NCI-H345 (cell line): ENCODE results near the gene ZNF787.
"Not testable (repeated sequence)": the region's sequence is repeated elsewhere in the genome, so short reads cannot be mapped to it uniquely, and the experiment has no call there.

ENCODE experiments used
- DNase-seq: peaks from one replicate; lab custom pipeline; 2025; lab: John Stamatoyannopoulos, UW

The ZNF787 gene

GRCh38 chr19:56120002-56120370 is 1.1 kb downstream of the ZNF787 start:
- DNase-seq, result no peak

DNA sequence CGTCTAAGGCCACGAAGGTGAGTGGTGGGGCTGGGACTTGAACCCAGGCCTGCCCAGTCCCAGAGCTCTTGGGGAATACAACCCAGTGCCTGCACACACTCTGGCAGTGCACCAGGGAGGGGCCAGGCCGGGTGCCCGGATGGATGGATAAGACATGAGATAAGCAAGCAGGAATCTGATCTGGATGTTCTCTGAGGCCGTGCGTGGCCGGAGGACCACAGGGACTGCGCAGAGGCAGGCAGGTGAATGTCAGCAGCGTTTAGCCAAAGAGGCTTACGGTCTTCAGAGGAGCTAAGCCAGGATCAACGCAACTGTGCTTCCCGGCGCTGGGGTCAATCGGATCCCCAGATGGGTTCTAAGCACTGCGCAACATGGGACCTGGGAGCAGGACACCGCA is 1.5 kb downstream of the ZNF787 start:
- no peak for DNase-seq

GRCh38 chr19:56118666-56119581 is 2.2 kb downstream of the ZNF787 start:
- no peak for DNase-seq

DNA sequence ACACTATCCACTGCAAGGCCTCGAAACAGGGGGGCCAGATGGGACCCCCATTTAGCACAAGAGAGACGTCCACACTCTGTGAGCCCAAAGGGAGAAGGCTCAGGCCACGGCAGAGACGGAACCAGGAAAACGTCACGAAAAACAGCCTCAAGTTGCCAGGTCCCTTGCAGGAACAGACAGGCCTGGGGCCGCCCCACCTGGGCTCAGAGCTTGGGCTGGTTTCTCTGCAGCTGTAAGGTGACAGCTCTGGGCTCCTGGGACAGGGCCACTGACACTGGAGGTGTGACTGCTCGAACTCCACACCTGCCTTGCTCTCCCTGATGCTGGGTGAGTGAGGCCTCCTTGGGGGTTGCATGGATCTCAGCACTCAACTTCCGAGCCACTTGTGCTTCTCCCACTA is 3.2 kb downstream of the ZNF787 start:
- no peak for DNase-seq

- DNase-seq, result no peak
Measured at GRCh38 chr19:56117376-56117884, 3.7 kb downstream of the ZNF787 start.

GRCh38 chr19:56116606-56117005 is 4.5 kb downstream of the ZNF787 start:
- no peak for DNase-seq

DNA sequence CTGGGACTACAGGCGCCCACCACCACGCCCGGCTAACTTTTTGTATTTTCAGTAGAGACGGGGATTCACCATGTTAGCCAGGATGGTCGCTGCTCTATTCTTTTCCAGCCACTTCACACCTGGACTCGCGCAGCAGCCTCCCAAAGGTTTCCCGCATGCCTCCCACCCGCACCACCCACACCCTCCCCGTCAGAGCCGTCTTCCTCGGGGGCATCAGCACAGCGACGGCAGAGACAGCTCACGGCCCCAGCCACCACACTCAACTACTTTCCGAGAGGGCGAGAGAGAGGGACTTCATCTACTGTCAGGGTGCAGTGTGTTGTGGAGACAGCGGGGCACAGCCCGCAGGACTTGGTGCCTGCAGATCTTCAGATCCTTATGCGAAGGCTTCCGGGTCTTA is 5.6 kb downstream of the ZNF787 start:
- no peak for DNase-seq

GRCh38 chr19:56114778-56115110 is 6.4 kb downstream of the ZNF787 start:
- DNase-seq, result no peak

- DNase-seq, result no peak
Measured at GRCh38 chr19:56114051-56114777, 6.9 kb downstream of the ZNF787 start.

DNA sequence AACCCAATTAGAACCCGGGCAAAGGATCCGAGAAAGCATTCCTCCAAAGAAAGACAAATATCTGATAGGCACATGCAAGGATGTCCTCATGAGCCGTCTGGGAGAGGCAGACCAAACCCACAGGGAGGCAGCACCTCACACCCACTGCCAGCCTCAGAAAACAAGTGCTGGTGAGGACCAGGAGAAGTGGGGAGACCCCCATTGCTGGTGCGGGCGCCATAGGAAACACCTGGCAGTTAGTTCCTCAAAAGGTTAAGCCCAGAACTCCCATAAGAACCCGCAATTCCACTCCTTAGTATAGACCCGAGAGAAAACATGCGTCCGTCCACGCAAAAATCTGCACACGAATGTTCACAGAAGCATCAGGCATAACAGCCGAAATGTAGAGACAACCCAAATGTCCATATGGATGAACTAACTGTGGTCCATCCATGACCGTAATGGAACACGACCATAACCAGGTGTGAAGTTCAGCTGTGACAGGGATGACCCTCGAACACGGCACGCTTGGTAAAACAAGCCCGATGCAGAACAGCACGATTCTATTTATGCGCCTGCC is 7.9 kb downstream of the ZNF787 start:
- DNase-seq, result no peak

GRCh38 chr19:56112313-56112709 is 8.8 kb downstream of the ZNF787 start:
- DNase-seq, result no peak

DNA sequence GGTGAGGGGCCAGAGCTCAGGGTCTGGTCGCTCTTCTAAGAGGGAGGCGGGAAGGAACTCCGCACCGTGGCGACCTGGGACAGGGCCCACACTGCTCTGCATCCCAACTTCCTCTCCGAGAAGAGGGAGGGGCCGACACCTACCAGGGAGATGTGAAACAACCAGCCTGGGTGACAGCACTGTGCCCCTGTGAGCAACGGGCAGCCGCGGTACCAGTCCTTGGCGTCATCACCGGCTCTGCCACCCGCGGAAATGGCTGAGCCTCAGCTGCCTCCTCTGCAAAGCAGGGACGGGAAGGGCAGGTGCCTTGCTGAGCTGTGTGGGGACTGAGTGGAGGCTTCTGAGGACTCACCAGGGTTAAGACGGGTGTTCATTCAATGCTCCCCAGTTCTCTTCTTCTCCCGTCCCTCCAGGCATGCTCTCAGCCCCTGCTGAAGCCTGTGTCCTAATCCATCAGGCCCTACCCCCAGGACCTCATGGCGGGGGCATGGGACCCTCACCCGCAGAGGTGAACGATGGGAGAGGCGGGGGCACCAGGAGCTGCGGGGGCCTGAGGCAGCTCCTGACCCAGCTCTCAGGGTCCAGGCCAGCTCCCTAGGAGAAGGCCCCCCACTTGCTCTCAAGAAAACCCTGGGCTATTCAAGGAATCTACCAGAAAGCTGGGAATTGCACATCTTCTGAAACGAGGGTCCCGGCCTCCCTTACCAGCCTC is 9.3 kb downstream of the ZNF787 start:
- DNase-seq, result no peak

GRCh38 chr19:56110515-56111448 is 10.3 kb downstream of the ZNF787 start:
- no peak for DNase-seq

- DNase-seq, result no peak
Measured at GRCh38 chr19:56109226-56109625, 11.9 kb downstream of the ZNF787 start.

DNA sequence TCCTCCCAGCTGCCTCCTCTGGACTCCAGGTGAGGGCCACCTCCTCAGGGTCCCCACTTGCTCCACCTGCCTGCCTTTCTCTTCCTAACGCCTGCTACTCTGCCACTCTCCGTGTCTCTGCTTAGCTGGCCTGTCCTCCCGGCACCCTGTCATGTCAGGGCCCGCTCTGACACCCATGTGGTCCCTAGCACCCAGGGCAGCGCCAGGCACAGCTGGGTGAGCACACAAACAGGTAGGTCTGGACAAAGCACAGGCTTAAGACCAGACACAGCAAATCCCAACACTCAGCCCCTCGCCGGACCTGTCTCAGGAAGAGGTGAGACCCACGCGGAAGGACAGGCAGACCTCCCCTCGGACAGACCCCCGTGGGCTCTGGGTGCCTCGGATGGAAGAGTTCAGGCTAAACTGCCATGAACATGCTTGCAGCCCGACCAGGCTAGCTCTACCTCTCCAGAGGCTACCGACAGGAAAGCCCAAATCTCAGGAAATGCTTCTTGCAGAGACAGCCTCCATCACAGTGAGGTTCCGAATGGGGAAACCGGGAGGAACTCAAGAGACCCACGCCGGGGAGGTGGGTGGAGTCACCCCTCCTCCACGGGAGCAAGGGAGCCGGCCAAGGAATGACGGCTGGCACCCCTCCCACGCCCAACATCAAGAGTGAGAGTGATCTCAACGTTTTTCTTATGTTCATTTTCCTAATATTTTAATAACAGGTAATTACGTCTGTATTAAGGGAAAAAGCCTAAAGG is 12.5 kb downstream of the ZNF787 start:
- no peak for DNase-seq

- no peak for DNase-seq
Measured at GRCh38 chr19:56107626-56108351, 13.3 kb downstream of the ZNF787 start.

DNA sequence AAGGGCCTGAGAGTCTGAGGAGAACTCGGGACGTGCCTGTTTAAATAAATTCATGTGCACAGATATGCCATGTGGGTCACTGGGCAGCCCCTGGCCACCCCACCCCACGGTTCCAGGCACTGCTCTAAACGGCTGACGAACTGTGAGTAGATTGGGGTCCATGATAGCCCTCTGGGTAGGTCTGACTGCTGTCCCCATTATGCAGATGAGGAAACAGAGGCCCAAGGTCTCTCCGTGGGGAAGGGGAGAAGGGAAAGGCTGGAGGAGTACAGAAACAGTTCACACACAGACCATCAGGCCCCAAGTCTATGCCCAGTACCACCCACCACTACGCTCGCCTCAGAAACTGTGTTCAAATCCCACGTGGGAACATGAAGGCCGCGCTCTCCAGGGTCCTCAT is 14.1 kb downstream of the ZNF787 start:
- no peak for DNase-seq

DNA sequence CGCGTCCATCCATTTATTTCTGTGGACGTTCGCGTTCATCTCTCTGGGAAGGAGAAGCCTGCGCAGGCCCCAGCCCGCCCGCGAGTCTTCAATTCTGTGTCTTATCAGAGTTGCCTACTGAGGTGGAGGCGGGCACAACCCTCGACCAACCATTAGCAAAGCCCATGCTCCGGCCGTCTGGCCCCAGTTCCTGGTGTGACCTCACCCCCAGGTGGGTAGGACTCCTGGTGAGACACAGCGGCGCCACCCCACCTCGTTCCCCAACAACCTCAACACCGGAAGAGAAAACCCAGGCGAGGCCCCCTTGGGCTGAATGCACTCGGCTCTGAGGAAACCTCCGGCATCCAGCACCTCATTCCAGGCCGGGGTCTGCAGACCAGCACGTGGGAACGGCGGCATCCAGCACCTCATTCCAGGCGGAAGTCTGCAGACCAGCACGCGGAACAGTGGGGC is 14.7 kb downstream of the ZNF787 start:
- no peak for DNase-seq

DNA sequence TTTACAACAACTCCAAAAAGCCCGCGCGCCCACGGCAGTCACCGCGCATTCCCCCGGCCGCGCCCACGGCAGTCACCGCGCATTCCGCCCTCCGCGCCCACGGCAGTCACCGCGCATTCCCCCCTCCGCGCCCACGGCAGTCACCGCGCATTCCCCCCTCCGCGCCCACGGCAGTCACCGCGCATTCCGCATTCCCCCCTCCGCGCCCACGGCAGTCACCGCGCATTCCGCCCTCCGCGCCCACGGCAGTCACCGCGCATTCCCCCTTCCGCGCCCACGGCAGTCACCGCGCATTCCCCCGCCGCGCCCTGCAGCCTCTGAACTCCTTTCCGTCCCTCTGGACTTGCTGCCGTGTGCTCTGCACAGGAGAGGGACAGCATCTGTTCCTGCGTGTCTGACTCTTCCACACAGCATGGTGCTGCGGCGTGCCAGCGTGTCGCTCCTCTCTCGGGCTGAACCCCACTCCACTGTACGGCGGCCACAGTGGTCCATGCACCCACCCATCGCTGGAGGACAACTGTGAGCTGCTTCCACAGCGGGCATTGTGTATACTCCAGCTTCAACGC is 15.2 kb downstream of the ZNF787 start:
- DNase-seq, result not testable (repeated sequence)
